HepG2 (cell line): ENCODE results near the gene GABRR2. TPM values are rescaled to one million over a fixed set of nuclear protein-coding genes. Genes with fewer than 3 reads are reported as not detected.

ENCODE experiments used
- ATAC-seq: fragments of 200-7000 bp; cut with Tn5 transposase; 3 replicates; pipeline ENCODE4 v1.9.1; 2020; ENCODE audit warnings: mild to moderate bottlenecking, moderate library complexity
- BruUV-seq: library from RNA; stranded (reverse); fragments of 400-500 nt; replicated peaks from 2 replicates; lab custom pipeline; 2021; lab: Mats Ljungman, UMichigan
- CTCF ChIA-PET: fragments of 300-600 bp; formaldehyde crosslinking; extraction: SDS; loops from one replicate; lab custom pipeline; 2021; ENCODE audit warnings: low total read pairs, inconsistent platforms, low intra/inter-chr PET ratio; lab: Yijun Ruan, JAX
- POLR2A ChIA-PET: fragments of 350-600 bp; sonication (Branson Sonifier 250); formaldehyde crosslinking; loops from one replicate; lab custom pipeline; 2020; ENCODE audit warnings: antibody characterized with exemption, inconsistent platforms; lab: Yijun Ruan, JAX
- DNase-seq: peaks from one replicate; pipeline ENCODE4 v3.0.0-alpha.2; 2015; ENCODE audit warnings: low spot score
- FAIRE-seq: peaks from 3 replicates; lab custom pipeline; 2011; peaks lifted over from hg19 to GRCh38; lab: Jason Lieb, UNC
- H2AFZ ChIP-seq: one replicate; pipeline ENCODE4 v1.6.1; 2011; ENCODE audit warnings: low read length, inconsistent platforms
- H3K27ac ChIP-seq: fragments of 300-600 bp; 3 replicates; pipeline ENCODE4 v1.8.0; 2011; ENCODE audit warnings: mixed run types, mild to moderate bottlenecking, mixed read lengths, low read length, inconsistent platforms; ENCODE audit not compliant: insufficient read depth; ENCODE audit errors: extremely low read length
- H3K27me3 ChIP-seq, 2 experiments: fragments of 200-600 bp in 1 of 2; 2 replicates in 1 of 2; 3 replicates in 1 of 2; pipeline versions ENCODE4 v1.6.0 to v1.8.0; 2011; ENCODE audit warnings: low read length in 2 of 2, mild to moderate bottlenecking in 2 of 2, moderate library complexity in 2 of 2, inconsistent platforms in 1 of 2; ENCODE audit not compliant: insufficient read depth in 2 of 2, control insufficient read depth in 1 of 2
- H3K36me3 ChIP-seq, 2 experiments: fragments of 200-600 bp in 1 of 2; replicated peaks in 1 of 2; 2 replicates in 1 of 2; 3 replicates in 1 of 2; pipeline versions ENCODE4 v1.5.1 to v1.8.0; 2011; ENCODE audit warnings: low read length in 2 of 2, inconsistent platforms in 1 of 2; ENCODE audit not compliant: insufficient read depth in 2 of 2, control insufficient read depth in 1 of 2
- H3K4me1 ChIP-seq: 2 replicates; pipeline ENCODE4 v1.5.1; 2012; ENCODE audit warnings: low read length, inconsistent platforms; ENCODE audit not compliant: insufficient read depth
- H3K4me2 ChIP-seq: 2 replicates; pipeline ENCODE4 v1.6.0; 2011; ENCODE audit warnings: low read depth, low read length, inconsistent platforms
- H3K4me3 ChIP-seq, 3 experiments: fragments of 200-600 bp in 1 of 3; sonication (generic), shearing (Covaris generic) in 1 of 3; replicated peaks in 1 of 3; 2 replicates each; pipeline ENCODE4 v1.5.1; 2011 to 2016; ENCODE audit warnings: low read length in 3 of 3, inconsistent platforms in 2 of 3, low read depth in 2 of 3, mild to moderate bottlenecking in 2 of 3, control low read depth in 1 of 3, mixed read lengths in 1 of 3; ENCODE audit not compliant: insufficient read depth in 1 of 3
- H3K79me2 ChIP-seq: one replicate; pipeline ENCODE4 v1.6.1; 2011; ENCODE audit warnings: low read length, inconsistent platforms; ENCODE audit not compliant: insufficient read depth
- H3K9ac ChIP-seq: 2 replicates; pipeline ENCODE4 v1.6.0; 2011; ENCODE audit warnings: mild to moderate bottlenecking, low read depth, low read length, inconsistent platforms; ENCODE audit not compliant: insufficient read depth
- H3K9me3 ChIP-seq: 2 replicates; pipeline ENCODE4 v1.5.1; 2012; ENCODE audit warnings: mild to moderate bottlenecking, low read length
- H4K20me1 ChIP-seq: 2 replicates; pipeline ENCODE4 v1.6.0; 2011; ENCODE audit warnings: inconsistent platforms, mild to moderate bottlenecking, low read length, moderate library complexity; ENCODE audit not compliant: insufficient read depth
- ATF5 ChIP-seq: sonication (generic); formaldehyde crosslinking; IDR thresholded peaks from 2 replicates; pipeline ENCODE4 v1.4.0; 2020; ENCODE audit warnings: mild to moderate bottlenecking, low read depth, missing genetic modification reagents
- ELK4 ChIP-seq: sonication (generic); formaldehyde crosslinking; IDR thresholded peaks from 2 replicates; pipeline ENCODE4 v1.9.0; 2021; ENCODE audit warnings: missing genetic modification reagents, borderline replicate concordance
- HINFP ChIP-seq: sonication (generic); formaldehyde crosslinking; IDR thresholded peaks from 2 replicates; pipeline ENCODE4 v1.4.0; 2020; ENCODE audit warnings: low read depth, mild to moderate bottlenecking, missing genetic modification reagents
- HOXA7 ChIP-seq: sonication (generic); formaldehyde crosslinking; IDR thresholded peaks from 2 replicates; pipeline ENCODE4 v1.8.1; 2022; ENCODE audit warnings: mild to moderate bottlenecking, missing genetic modification reagents, moderate library complexity
- JUND ChIP-seq: sonication (generic); formaldehyde crosslinking; IDR thresholded peaks from 2 replicates; pipeline ENCODE4 v1.8.0; 2022; ENCODE audit warnings: mild to moderate bottlenecking, missing genetic modification reagents
- KLF6 ChIP-seq: IDR thresholded peaks from 2 replicates; pipeline ENCODE4 v1.8.0; 2016; ENCODE audit warnings: missing biosample characterization, missing genetic modification reagents
- PCBP2 ChIP-seq: fragments of 200-400 bp; formaldehyde crosslinking; optimal IDR thresholded peaks from 2 replicates; pipeline ENCODE3; 2018; ENCODE audit warnings: low read length, low read depth; ENCODE audit not compliant: poor library complexity, severe bottlenecking
- PHB2 ChIP-seq: fragments of 450-650 bp; IDR thresholded peaks from 2 replicates; pipeline ENCODE4 v1.6.1; 2018; ENCODE audit not compliant: partially characterized antibody
- RNF2 ChIP-seq: fragments of 450-650 bp; conservative IDR thresholded peaks from 2 replicates; pipeline ENCODE4 v1.6.1; 2016; ENCODE audit warnings: low read depth
- SIX4 ChIP-seq: sonication (generic); formaldehyde crosslinking; IDR thresholded peaks from 2 replicates; pipeline ENCODE4 v1.4.0; 2020; ENCODE audit warnings: missing genetic modification reagents
- TRIM22 ChIP-seq: fragments of 450-650 bp; IDR thresholded peaks from 2 replicates; pipeline ENCODE4 v1.6.1; 2017
- ZHX1 ChIP-seq: sonication (generic); formaldehyde crosslinking; IDR thresholded peaks from 2 replicates; pipeline ENCODE4 v1.8.1; 2022; ENCODE audit warnings: low read depth, mild to moderate bottlenecking, missing genetic modification reagents
- ZIK1 ChIP-seq: sonication (generic); formaldehyde crosslinking; IDR thresholded peaks from 2 replicates; pipeline ENCODE4 v1.5.0; 2020; ENCODE audit warnings: mild to moderate bottlenecking, low read depth, missing genetic modification reagents, borderline replicate concordance
- ZNF275 ChIP-seq: sonication (generic); formaldehyde crosslinking; IDR thresholded peaks from 2 replicates; pipeline ENCODE4 v1.8.0; 2022; ENCODE audit warnings: missing genetic modification reagents, mild to moderate bottlenecking, inconsistent platforms, borderline replicate concordance
- ZNF331 ChIP-seq: sonication (generic); formaldehyde crosslinking; IDR thresholded peaks from 2 replicates; pipeline ENCODE4 v1.4.0; 2020; ENCODE audit warnings: missing genetic modification reagents
- ZNF766 ChIP-seq: sonication (generic); formaldehyde crosslinking; IDR thresholded peaks from 2 replicates; pipeline ENCODE4 v1.5.0; 2020; ENCODE audit warnings: missing genetic modification reagents, borderline replicate concordance
- ZNF782 ChIP-seq: sonication (generic); formaldehyde crosslinking; IDR thresholded peaks from 2 replicates; pipeline ENCODE4 v1.4.0; 2020; ENCODE audit warnings: missing genetic modification reagents, mild to moderate bottlenecking, borderline replicate concordance
- WGBS: methylation state at CpG from one replicate; pipeline ENCODE4 v1.1.6; 2017; ENCODE audit warnings: low lambda C conversion rate; 5-methylcytosine and 5-hydroxymethylcytosine counted together
- in situ Hi-C: cut with HindIII; loops from 2 replicates; pipeline ENCODE4 v1.10.0; 2017; ENCODE audit warnings: low pct_unique_long_range_greater_than_20kb; ENCODE audit not compliant: extremely low pct_ligation_motif_present
- intact Hi-C: fragments of 100-400 bp; cut with micrococcal nuclease; formaldehyde crosslinking; loops from one replicate; pipeline ENCODE4 v1.10.0; 2022; ENCODE audit not compliant: unreplicated experiment
- polyA plus RNA-seq, 8 experiments: library from polyadenylated mRNA; depleted of rRNA in 3 of 8; stranded (reverse) in 7 of 8; unstranded in 1 of 8; fragments of >200 nt; fragmentation: Illumina TruSeq in 4 of 8; extraction: Trizol in 4 of 8; gene quantifications; 2 replicates each; pipeline versions ENCODE4 v1.2.1 to v1.2.3, GENCODE V29; 2011 to 2016; ENCODE audit warnings: low read depth in 4 of 8, missing spikeins in 1 of 8, mixed read lengths in 1 of 8; ENCODE audit not compliant: insufficient read depth in 1 of 8
- total RNA-seq, 5 experiments: library from RNA; depleted of rRNA; stranded (reverse); fragments of >200 nt; fragmentation: Illumina TruSeq; extraction: Trizol; gene quantifications; 2 replicates each; pipeline ENCODE4 v1.2.3, GENCODE V29; 2016; ENCODE audit warnings: low read depth in 1 of 5

GABRR2 gene
- total and polyA plus RNA-seq, 2 of the 13 experiments (the other 11 are each of a cell fraction or from before 2014, with no cell fraction given) = 0.13 TPM; not detected in 1

GRCh38 chr6:89357390-89357789 is 42.3 kb upstream of the GABRR2 start:
- H3K9ac ChIP-seq = no peak overlapping the region
- no peak for DNase-seq
- 15% methylated on average over 3 of the region's 3 CpGs for WGBS
- no TSS peak for BruUV-seq
- peak overlapping the region; percentile 48; the same call in 1 of the 2 replicates for H3K4me2 ChIP-seq
- in situ Hi-C loops (no loop called here), intact Hi-C loops (no loop called here)
- no peaks in the 10 kb centered on the region for H3K27me3 ChIP-seq
- no peaks in the 10 kb centered on the region for H4K20me1 ChIP-seq
- peaks cover 15% of the 10 kb centered on the region for H3K4me1 ChIP-seq
- ChIA-PET CTCF (no interaction called here), POLR2A (no interaction called here)
- H3K27ac ChIP-seq = no peak overlapping the region
- no peaks in the 10 kb centered on the region for H3K9me3 ChIP-seq
- peak overlapping the region in 1 of 3 experiments; percentile 1; a peak in 1 of 6 replicates for H3K4me3 ChIP-seq
- ATAC-seq = no peak
- no peak overlapping the region for H2AFZ ChIP-seq
- H3K79me2 ChIP-seq = no peaks in the 10 kb centered on the region
- FAIRE-seq = no peak
- no peaks in the 10 kb centered on the region for H3K36me3 ChIP-seq
- TF ChIP-seq JUND (CRISPR knock-in tag) = no peak
- no peak for TF ChIP-seq SIX4 (CRISPR knock-in tag)
- no peak for TF ChIP-seq PHB2
- no peak for TF ChIP-seq ZNF782 (CRISPR knock-in tag)
- no peak for TF ChIP-seq PCBP2
- no peak for TF ChIP-seq TRIM22
- TF ChIP-seq ELK4 (CRISPR knock-in tag) = no peak
- TF ChIP-seq ATF5 (CRISPR knock-in tag) = no peak
- TF ChIP-seq KLF6 = no peak
- TF ChIP-seq HOXA7 = no peak
- no peak for TF ChIP-seq ZHX1 (CRISPR knock-in tag)
- no peak for TF ChIP-seq ZNF275 (CRISPR knock-in tag)
- TF ChIP-seq ZIK1 (CRISPR knock-in tag) = no peak
- TF ChIP-seq RNF2 = no peak
- no peak for TF ChIP-seq ZNF766 (CRISPR knock-in tag)
- TF ChIP-seq HINFP (CRISPR knock-in tag) = no peak
- TF ChIP-seq ZNF331 (CRISPR knock-in tag) = no peak
